Esophagus squamous epithelium (tissue), 4 donors: ENCODE data around the gene FIGN.

Experiments
- POLR2A ChIP-seq, 4 donors: fragments of 450-650 bp; IDR thresholded peaks; one replicate each; pipeline ENCODE4 v1.6.1; 2017; ENCODE audit warnings: antibody characterized with exemption in 4 of 4, mild to moderate bottlenecking in 4 of 4, moderate library complexity in 3 of 4
- TF ChIP-seq, protein P1 (sequence below), 6 experiments: fragments of 450-650 bp in 4 of 6; fragments of 200-600 bp in 2 of 6; sonication (generic) in 2 of 6; IDR thresholded peaks; one replicate each; pipeline ENCODE4 v1.5.1; 2016 to 2019; ENCODE audit warnings: antibody characterized with exemption in 6 of 6, mild to moderate bottlenecking in 4 of 6, moderate library complexity in 4 of 6

DNA sequence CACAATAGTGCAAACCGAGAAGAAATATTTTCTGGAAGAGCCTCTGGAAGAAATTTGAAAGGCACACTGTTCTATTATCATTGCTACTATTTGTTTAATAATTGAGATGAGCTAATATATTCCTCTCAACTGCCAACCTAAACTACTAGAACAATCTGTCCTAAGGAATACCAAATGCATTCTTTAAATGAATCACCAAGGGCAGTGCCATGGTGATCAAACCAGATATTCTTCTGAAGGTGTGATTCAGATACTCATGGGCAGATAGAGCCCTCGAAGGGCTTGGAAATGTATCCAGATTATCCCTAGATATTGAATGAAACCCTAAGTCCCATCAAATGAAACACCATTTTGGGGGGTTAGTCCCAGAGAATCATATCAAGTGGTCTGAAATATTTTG is 76.6 kb downstream of the FIGN start:
- TF ChIP-seq, protein P1, sequence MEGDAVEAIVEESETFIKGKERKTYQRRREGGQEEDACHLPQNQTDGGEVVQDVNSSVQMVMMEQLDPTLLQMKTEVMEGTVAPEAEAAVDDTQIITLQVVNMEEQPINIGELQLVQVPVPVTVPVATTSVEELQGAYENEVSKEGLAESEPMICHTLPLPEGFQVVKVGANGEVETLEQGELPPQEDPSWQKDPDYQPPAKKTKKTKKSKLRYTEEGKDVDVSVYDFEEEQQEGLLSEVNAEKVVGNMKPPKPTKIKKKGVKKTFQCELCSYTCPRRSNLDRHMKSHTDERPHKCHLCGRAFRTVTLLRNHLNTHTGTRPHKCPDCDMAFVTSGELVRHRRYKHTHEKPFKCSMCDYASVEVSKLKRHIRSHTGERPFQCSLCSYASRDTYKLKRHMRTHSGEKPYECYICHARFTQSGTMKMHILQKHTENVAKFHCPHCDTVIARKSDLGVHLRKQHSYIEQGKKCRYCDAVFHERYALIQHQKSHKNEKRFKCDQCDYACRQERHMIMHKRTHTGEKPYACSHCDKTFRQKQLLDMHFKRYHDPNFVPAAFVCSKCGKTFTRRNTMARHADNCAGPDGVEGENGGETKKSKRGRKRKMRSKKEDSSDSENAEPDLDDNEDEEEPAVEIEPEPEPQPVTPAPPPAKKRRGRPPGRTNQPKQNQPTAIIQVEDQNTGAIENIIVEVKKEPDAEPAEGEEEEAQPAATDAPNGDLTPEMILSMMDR (IDR thresholded peaks at IDR 0.05): no peak
- TF ChIP-seq POLR2A (IDR thresholded peaks at IDR 0.05): no peak
